NCI-H1930 (cell line): ENCODE results near the gene HAAO.
A peak's percentile ranks its signal among the peaks of the same experiment; 100 is the strongest.

Source experiments
- DNase-seq, 2 experiments: peaks; one replicate each; lab custom pipeline; 2025; lab: John Stamatoyannopoulos, UW

HAAO gene

GRCh38 chr2:42793334-42794270 is 1.2 kb upstream of the HAAO start:
- no peak for DNase-seq

- DNase-seq, result no peak
Measured at GRCh38 chr2:42792087-42792582, 248 bp downstream of the HAAO start.

- no peak for DNase-seq
Measured at GRCh38 chr2:42791606-42792005, 777 bp downstream of the HAAO start.

GRCh38 chr2:42789751-42790150 is 2.6 kb downstream of the HAAO start:
- no peak for DNase-seq

- no peak for DNase-seq
Measured at GRCh38 chr2:42788882-42789281, 3.5 kb downstream of the HAAO start.

GRCh38 chr2:42788478-42788793 is 3.9 kb downstream of the HAAO start:
- DNase-seq, result no peak

- no peak for DNase-seq
Measured at GRCh38 chr2:42787788-42788477, 4.5 kb downstream of the HAAO start.

- DNase-seq, result no peak
Measured at GRCh38 chr2:42787424-42787787, 5.0 kb downstream of the HAAO start.

GRCh38 chr2:42786561-42787345 is 5.6 kb downstream of the HAAO start:
- DNase-seq, result no peak

- DNase-seq, result no peak
Measured at GRCh38 chr2:42784204-42784880, 8.0 kb downstream of the HAAO start.

- no peak for DNase-seq
Measured at GRCh38 chr2:42783511-42783910, 8.9 kb downstream of the HAAO start.

- no peak for DNase-seq
Measured at GRCh38 chr2:42781181-42781580, 11.2 kb downstream of the HAAO start.

GRCh38 chr2:42777883-42778805 is 14.2 kb downstream of the HAAO start:
- DNase-seq, result no peak

GRCh38 chr2:42775810-42776209 is 16.6 kb downstream of the HAAO start:
- no peak for DNase-seq

GRCh38 chr2:42775186-42775585 is 17.2 kb downstream of the HAAO start:
- DNase-seq, result no peak

GRCh38 chr2:42771546-42772153 is 20.7 kb downstream of the HAAO start:
- no peak for DNase-seq

GRCh38 chr2:42770288-42771131 is 21.9 kb downstream of the HAAO start:
- peak in 1 of 2 experiments; percentile 29 for DNase-seq

GRCh38 chr2:42769583-42770287 is 22.6 kb downstream of the HAAO start:
- no peak for DNase-seq
